HepG2 (cell line): ENCODE data around the gene PPP2R2D. TPM values are rescaled to one million over a fixed set of nuclear protein-coding genes. Genes with fewer than 3 reads are reported as not detected.
A peak's percentile ranks its signal among the peaks of the same experiment; 100 is the strongest.

Source experiments
- BRD4 ChIP-seq: sonication (generic); formaldehyde crosslinking; IDR thresholded peaks from 2 replicates; pipeline ENCODE4 v1.4.0; 2020; ENCODE audit warnings: missing genetic modification reagents
- DPF2 ChIP-seq: sonication (generic); formaldehyde crosslinking; IDR thresholded peaks from 2 replicates; pipeline ENCODE4 v1.4.0; 2020; ENCODE audit warnings: mild to moderate bottlenecking, low read depth, missing genetic modification reagents, borderline replicate concordance
- GATAD2A ChIP-seq: IDR thresholded peaks from 2 replicates; pipeline ENCODE4 v1.6.1; 2016
- GTF3A ChIP-seq: sonication (generic); formaldehyde crosslinking; conservative IDR thresholded peaks from 2 replicates; pipeline ENCODE4 v1.4.0; 2020; ENCODE audit warnings: mild to moderate bottlenecking, missing genetic modification reagents
- MAZ ChIP-seq, 2 experiments: sonication (generic) in 1 of 2; formaldehyde crosslinking in 1 of 2; IDR thresholded peaks; 2 replicates each; pipeline versions ENCODE4 v1.5.0 to v1.6.1; 2012 to 2020; ENCODE audit warnings: low read depth in 2 of 2, mild to moderate bottlenecking in 2 of 2, borderline replicate concordance in 1 of 2, improper control_type of control experiment in 1 of 2, low read length in 1 of 2, missing genetic modification reagents in 1 of 2, moderate library complexity in 1 of 2
- PHB2 ChIP-seq: fragments of 450-650 bp; IDR thresholded peaks from 2 replicates; pipeline ENCODE4 v1.6.1; 2018; ENCODE audit not compliant: partially characterized antibody
- PHF5A ChIP-seq: IDR thresholded peaks from one replicate; pipeline ENCODE4 v1.6.1; 2018; ENCODE audit warnings: low read depth, missing genetic modification reagents; ENCODE audit not compliant: unreplicated experiment
- PLRG1 ChIP-seq: fragments of 450-650 bp; conservative IDR thresholded peaks from 2 replicates; pipeline ENCODE4 v1.6.1; 2016
- PRDM10 ChIP-seq: sonication (generic); formaldehyde crosslinking; IDR thresholded peaks from 2 replicates; pipeline ENCODE4 v1.4.0; 2020; ENCODE audit warnings: low read depth, missing genetic modification reagents
- RFX1 ChIP-seq: fragments of 450-650 bp; IDR thresholded peaks from 2 replicates; pipeline ENCODE4 v1.6.1; 2017
- SNAI1 ChIP-seq: sonication (generic); formaldehyde crosslinking; IDR thresholded peaks from 2 replicates; pipeline ENCODE4 v1.5.0; 2020; ENCODE audit warnings: mild to moderate bottlenecking, missing genetic modification reagents, borderline replicate concordance
- STAG1 ChIP-seq: sonication (generic); formaldehyde crosslinking; IDR thresholded peaks from 2 replicates; pipeline ENCODE4 v1.4.0; 2020; ENCODE audit warnings: missing genetic modification reagents
- ZFP90 ChIP-seq: sonication (generic); formaldehyde crosslinking; IDR thresholded peaks from 2 replicates; pipeline ENCODE4 v1.8.0; 2022; ENCODE audit warnings: missing genetic modification reagents, mild to moderate bottlenecking, inconsistent platforms, borderline replicate concordance
- ZNF143 ChIP-seq: sonication (generic); formaldehyde crosslinking; IDR thresholded peaks from 2 replicates; pipeline ENCODE4 v1.4.0; 2020; ENCODE audit warnings: missing genetic modification reagents
- ZNF253 ChIP-seq: sonication (generic); formaldehyde crosslinking; IDR thresholded peaks from 2 replicates; pipeline ENCODE4 v1.8.0; 2022; ENCODE audit warnings: mild to moderate bottlenecking, missing genetic modification reagents, borderline replicate concordance
- ZNF329 ChIP-seq: sonication (generic); formaldehyde crosslinking; IDR thresholded peaks from 2 replicates; pipeline ENCODE4 v1.9.0; 2021; ENCODE audit warnings: low read depth, mild to moderate bottlenecking, missing genetic modification reagents
- ZNF564 ChIP-seq: sonication (generic); formaldehyde crosslinking; IDR thresholded peaks from 2 replicates; pipeline ENCODE4 v1.8.1; 2023; ENCODE audit warnings: mild to moderate bottlenecking, missing genetic modification reagents
- ZNF784 ChIP-seq: sonication (generic); formaldehyde crosslinking; IDR thresholded peaks from 2 replicates; pipeline ENCODE4 v1.5.1; 2020; ENCODE audit warnings: missing genetic modification reagents, mild to moderate bottlenecking, borderline replicate concordance
- ZSCAN31 ChIP-seq: sonication (generic); formaldehyde crosslinking; IDR thresholded peaks from 2 replicates; pipeline ENCODE4 v1.5.0; 2020; ENCODE audit warnings: low read depth, mild to moderate bottlenecking, missing genetic modification reagents
- polyA plus RNA-seq, 8 experiments: library from polyadenylated mRNA; depleted of rRNA in 3 of 8; stranded (reverse) in 7 of 8; unstranded in 1 of 8; fragments of >200 nt; fragmentation: Illumina TruSeq in 4 of 8; extraction: Trizol in 4 of 8; gene quantifications; 2 replicates each; pipeline versions ENCODE4 v1.2.1 to v1.2.3, GENCODE V29; 2011 to 2016; ENCODE audit warnings: low read depth in 4 of 8, missing spikeins in 1 of 8, mixed read lengths in 1 of 8; ENCODE audit not compliant: insufficient read depth in 1 of 8
- total RNA-seq, 5 experiments: library from RNA; depleted of rRNA; stranded (reverse); fragments of >200 nt; fragmentation: Illumina TruSeq; extraction: Trizol; gene quantifications; 2 replicates each; pipeline ENCODE4 v1.2.3, GENCODE V29; 2016; ENCODE audit warnings: low read depth in 1 of 5
- TF ChIP-seq, protein P1 (sequence below): conservative IDR thresholded peaks from 2 replicates; pipeline ENCODE4 v1.6.1; 2018; ENCODE audit warnings: missing genetic modification reagents
- TF ChIP-seq, protein P2 (sequence below): sonication (generic); formaldehyde crosslinking; IDR thresholded peaks from 2 replicates; pipeline ENCODE4 v1.9.0; 2022; ENCODE audit warnings: missing genetic modification reagents, mild to moderate bottlenecking, borderline replicate concordance

PPP2R2D gene
- total and polyA plus RNA-seq, 2 of the 13 experiments (the other 11 are each of a cell fraction or from before 2014, with no cell fraction given): 32.7 to 33.2 TPM

DNA sequence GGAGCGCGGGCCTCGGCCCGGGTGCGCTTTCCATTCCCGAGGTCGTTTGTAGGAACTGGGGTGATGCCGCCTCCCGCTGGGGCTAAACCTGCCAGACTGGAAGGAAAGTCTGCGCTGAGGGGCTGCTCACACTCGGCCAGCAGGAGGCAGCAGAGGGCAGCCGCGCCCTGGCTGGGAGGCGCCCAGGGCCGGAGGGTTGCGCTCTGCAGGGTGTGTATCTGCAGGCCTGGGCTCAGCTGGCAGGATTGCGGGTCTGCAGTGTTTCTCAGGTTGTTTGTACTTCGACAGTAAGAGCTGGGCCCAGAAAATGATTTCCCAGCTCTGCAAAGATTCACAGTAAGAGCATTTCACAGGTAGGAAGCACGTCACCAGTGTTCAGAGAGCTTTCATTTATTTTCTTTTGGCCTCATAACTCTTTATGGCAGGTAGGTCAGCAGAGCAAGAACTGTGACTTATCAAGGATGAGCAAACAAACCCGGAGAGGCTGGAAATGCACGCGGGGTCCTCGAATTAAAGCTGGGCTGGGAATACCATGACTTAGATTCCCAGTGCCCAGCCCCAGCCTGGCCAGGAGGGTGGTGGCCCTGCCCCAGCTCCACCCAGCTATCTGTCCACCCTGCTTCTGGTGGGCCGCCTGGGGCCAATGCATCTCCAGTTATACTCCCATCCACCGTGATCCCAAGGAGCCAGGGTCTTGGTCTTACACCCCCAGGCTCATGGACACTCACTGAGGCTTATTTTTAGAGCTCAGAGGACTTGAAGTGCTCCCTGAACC lies 15.2 kb upstream of the PPP2R2D start (continued):
- TF ChIP-seq MAZ (IDR thresholded peaks at IDR 0.05; ENCODE audit: borderline replicate concordance, low read depth, low read length): no peak
- peak; percentile 57; the same call in 1 of the 2 replicates for TF ChIP-seq MAZ (CRISPR knock-in tag; IDR thresholded peaks at IDR 0.05; ENCODE audit: low read depth)
- TF ChIP-seq ZFP90 (CRISPR knock-in tag): no peak
- TF ChIP-seq, protein P1, sequence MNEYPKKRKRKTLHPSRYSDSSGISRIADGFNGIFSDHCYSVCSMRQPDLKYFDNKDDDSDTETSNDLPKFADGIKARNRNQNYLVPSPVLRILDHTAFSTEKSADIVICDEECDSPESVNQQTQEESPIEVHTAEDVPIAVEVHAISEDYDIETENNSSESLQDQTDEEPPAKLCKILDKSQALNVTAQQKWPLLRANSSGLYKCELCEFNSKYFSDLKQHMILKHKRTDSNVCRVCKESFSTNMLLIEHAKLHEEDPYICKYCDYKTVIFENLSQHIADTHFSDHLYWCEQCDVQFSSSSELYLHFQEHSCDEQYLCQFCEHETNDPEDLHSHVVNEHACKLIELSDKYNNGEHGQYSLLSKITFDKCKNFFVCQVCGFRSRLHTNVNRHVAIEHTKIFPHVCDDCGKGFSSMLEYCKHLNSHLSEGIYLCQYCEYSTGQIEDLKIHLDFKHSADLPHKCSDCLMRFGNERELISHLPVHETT (CRISPR knock-in tag): no peak
- peak; percentile 96 for TF ChIP-seq STAG1
- TF ChIP-seq GTF3A (CRISPR knock-in tag): no peak
- TF ChIP-seq SNAI1: no peak
- TF ChIP-seq ZNF329 (CRISPR knock-in tag): no peak
- no peak for TF ChIP-seq PHB2
- TF ChIP-seq DPF2 (CRISPR knock-in tag): no peak
- TF ChIP-seq BRD4 (CRISPR knock-in tag): no peak
- TF ChIP-seq PLRG1: no peak
- TF ChIP-seq RFX1: no peak
- TF ChIP-seq ZSCAN31 (CRISPR knock-in tag): no peak
- peak; percentile 40; the same call in 1 of the 2 replicates for TF ChIP-seq GATAD2A
- no peak for TF ChIP-seq ZNF564 (CRISPR knock-in tag)
- TF ChIP-seq, protein P2, sequence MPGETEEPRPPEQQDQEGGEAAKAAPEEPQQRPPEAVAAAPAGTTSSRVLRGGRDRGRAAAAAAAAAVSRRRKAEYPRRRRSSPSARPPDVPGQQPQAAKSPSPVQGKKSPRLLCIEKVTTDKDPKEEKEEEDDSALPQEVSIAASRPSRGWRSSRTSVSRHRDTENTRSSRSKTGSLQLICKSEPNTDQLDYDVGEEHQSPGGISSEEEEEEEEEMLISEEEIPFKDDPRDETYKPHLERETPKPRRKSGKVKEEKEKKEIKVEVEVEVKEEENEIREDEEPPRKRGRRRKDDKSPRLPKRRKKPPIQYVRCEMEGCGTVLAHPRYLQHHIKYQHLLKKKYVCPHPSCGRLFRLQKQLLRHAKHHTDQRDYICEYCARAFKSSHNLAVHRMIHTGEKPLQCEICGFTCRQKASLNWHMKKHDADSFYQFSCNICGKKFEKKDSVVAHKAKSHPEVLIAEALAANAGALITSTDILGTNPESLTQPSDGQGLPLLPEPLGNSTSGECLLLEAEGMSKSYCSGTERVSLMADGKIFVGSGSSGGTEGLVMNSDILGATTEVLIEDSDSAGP: peak; percentile 36; the same call in 1 of the 2 replicates
- no peak for TF ChIP-seq PHF5A (CRISPR knock-in tag)
- no peak for TF ChIP-seq ZNF784 (CRISPR knock-in tag)
- no peak for TF ChIP-seq ZNF253
- TF ChIP-seq PRDM10 (CRISPR knock-in tag): no peak
- no peak for TF ChIP-seq ZNF143 (CRISPR knock-in tag)
